Renal pelvis (tissue), 4 donors: ENCODE data around the gene UTF1. TPM values are rescaled to one million over a fixed set of nuclear protein-coding genes. Genes with fewer than 3 reads are reported as not detected.
"Not testable (repeated sequence)": the region's sequence is repeated elsewhere in the genome, so short reads cannot be mapped to it uniquely, and the experiment has no call there.

Source experiments
- DNase-seq: peaks from one replicate; pipeline ENCODE4 v3.0.0-alpha.2; 2013
- polyA plus RNA-seq, 3 donors: library from polyadenylated mRNA; unstranded; fragments of 120-200 nt; gene quantifications; one replicate each; pipeline ENCODE4 v1.2.1, GENCODE V29; 2013; ENCODE audit not compliant: insufficient read length in 3 of 3

Gene UTF1
- polyA plus RNA-seq, 3 donors, result 0.11 to 0.19 TPM; not detected in 1

- DNase-seq, result no peak
These were observed 4.3 kb upstream of the UTF1 start for GRCh38 chr10:133225707-133226191.

- no peak for DNase-seq
These were observed 3.7 kb upstream of the UTF1 start for GRCh38 chr10:133226251-133226808.

GRCh38 chr10:133227256-133227655 is 2.8 kb upstream of the UTF1 start:
- DNase-seq, result no peak

- DNase-seq, result no peak
These were observed 563 bp upstream of the UTF1 start for GRCh38 chr10:133229265-133230043.

- DNase-seq, result no peak
These were observed 574 bp downstream of the UTF1 start for GRCh38 chr10:133230387-133231195.

GRCh38 chr10:133231244-133231945 is 1.4 kb downstream of the UTF1 start:
- DNase-seq, result no peak

- DNase-seq, result no peak
These were observed 2.0 kb downstream of the UTF1 start for GRCh38 chr10:133231946-133232574.

- not testable (repeated sequence) for DNase-seq
These were observed 4.8 kb downstream of the UTF1 start for GRCh38 chr10:133234796-133235195.

- DNase-seq, result no peak
These were observed 5.3 kb downstream of the UTF1 start for GRCh38 chr10:133235265-133235855.

- DNase-seq, result no peak
These were observed 5.9 kb downstream of the UTF1 start for GRCh38 chr10:133235932-133236331.

GRCh38 chr10:133236401-133237240 is 6.6 kb downstream of the UTF1 start:
- no peak for DNase-seq

- no peak for DNase-seq
These were observed 7.2 kb downstream of the UTF1 start for GRCh38 chr10:133237241-133237587.

- DNase-seq, result no peak
These were observed 7.8 kb downstream of the UTF1 start, which contains the start of gene VENTX for GRCh38 chr10:133237588-133238465. Gene VENTX (plus strand): TSS chr10:133237855. CDS start chr10:133237915, 60 bp downstream.

- DNase-seq, result no peak
These were observed 8.4 kb downstream of the UTF1 start for GRCh38 chr10:133238466-133238804.

GRCh38 chr10:133239990-133240389 is 10.0 kb downstream of the UTF1 start:
- no peak for DNase-seq

- DNase-seq, result no peak
These were observed 11.6 kb downstream of the UTF1 start for GRCh38 chr10:133241501-133242205.

- DNase-seq, result no peak
These were observed 12.8 kb downstream of the UTF1 start for GRCh38 chr10:133242611-133243356.

- no peak for DNase-seq
These were observed 13.6 kb downstream of the UTF1 start for GRCh38 chr10:133243593-133243992.
